Liver (tissue), 9 donors: ENCODE data around the gene HUS1B. TPM values are rescaled to one million over a fixed set of nuclear protein-coding genes. Genes with fewer than 3 reads are reported as not detected.

Source experiments
- DNase-seq: peaks from one replicate; pipeline ENCODE4 v3.0.0-alpha.2; 2017; ENCODE audit warnings: low spot score
- H3K27ac ChIP-seq, 2 donors: one replicate each; pipeline ENCODE4 v1.7.0; 2013; ENCODE audit warnings: inconsistent platforms in 2 of 2, low read length in 2 of 2, control low read depth in 1 of 2, low read depth in 1 of 2, mild to moderate bottlenecking in 1 of 2
- H3K27me3 ChIP-seq, 4 donors: one replicate each; pipeline versions ENCODE4 v1.6.1 to v1.7.0; 2013; ENCODE audit warnings: low read length in 3 of 4, inconsistent platforms in 1 of 4, mild to moderate bottlenecking in 1 of 4, moderate library complexity in 1 of 4; ENCODE audit not compliant: control insufficient read depth in 4 of 4, insufficient read depth in 4 of 4
- H3K36me3 ChIP-seq, 4 donors: one replicate each; pipeline versions ENCODE4 v1.6.1 to v1.7.0; 2013; ENCODE audit warnings: low read length in 3 of 4, mild to moderate bottlenecking in 3 of 4, low read depth in 1 of 4, moderate library complexity in 1 of 4; ENCODE audit not compliant: control insufficient read depth in 4 of 4, insufficient read depth in 3 of 4
- H3K4me1 ChIP-seq, 4 donors: one replicate each; pipeline versions ENCODE4 v1.6.1 to v1.7.0; 2013; ENCODE audit warnings: low read length in 3 of 4, mild to moderate bottlenecking in 3 of 4, moderate library complexity in 1 of 4; ENCODE audit not compliant: control insufficient read depth in 4 of 4, insufficient read depth in 4 of 4
- H3K4me3 ChIP-seq, 3 donors: one replicate each; pipeline versions ENCODE4 v1.6.1 to v1.7.0; 2013; ENCODE audit warnings: low read length in 3 of 3, control low read depth in 1 of 3, low read depth in 1 of 3, mild to moderate bottlenecking in 1 of 3
- H3K9ac ChIP-seq, 2 donors: one replicate each; pipeline ENCODE4 v1.7.0; 2013; ENCODE audit warnings: low read length in 2 of 2, mild to moderate bottlenecking in 2 of 2, moderate library complexity in 2 of 2, control low read depth in 1 of 2, low read depth in 1 of 2
- H3K9me3 ChIP-seq, 4 donors: one replicate each; pipeline versions ENCODE4 v1.6.1 to v1.7.0; 2013; ENCODE audit warnings: low read length in 3 of 4; ENCODE audit not compliant: control insufficient read depth in 4 of 4
- EGR1 ChIP-seq, 2 donors: IDR thresholded peaks; 2 replicates each; pipeline ENCODE4 v1.6.1; 2016 to 2018; ENCODE audit warnings: antibody characterized with exemption in 2 of 2, low read depth in 2 of 2
- FOXA1 ChIP-seq: IDR thresholded peaks from 2 replicates; pipeline ENCODE4 v1.6.1; 2016; ENCODE audit warnings: antibody characterized with exemption
- FOXA2 ChIP-seq: IDR thresholded peaks from 2 replicates; pipeline ENCODE4 v1.6.1; 2016; ENCODE audit warnings: antibody characterized with exemption
- GABPA ChIP-seq, 2 donors: IDR thresholded peaks in 1 of 2; conservative IDR thresholded peaks in 1 of 2; 2 replicates each; pipeline ENCODE4 v1.6.1; 2016; ENCODE audit warnings: antibody characterized with exemption in 2 of 2, mild to moderate bottlenecking in 1 of 2, moderate library complexity in 1 of 2
- HNF4A ChIP-seq, 2 donors: conservative IDR thresholded peaks; 2 replicates each; pipeline ENCODE4 v1.6.1; 2016; ENCODE audit warnings: antibody characterized with exemption in 2 of 2, mild to moderate bottlenecking in 2 of 2
- HNF4G ChIP-seq: IDR thresholded peaks from 2 replicates; pipeline ENCODE4 v1.6.1; 2016; ENCODE audit warnings: antibody characterized with exemption
- JUND ChIP-seq, 2 donors: IDR thresholded peaks; 2 replicates each; pipeline ENCODE4 v1.6.1; 2016; ENCODE audit warnings: antibody characterized with exemption in 2 of 2
- RAD21 ChIP-seq, 2 donors: IDR thresholded peaks; 2 replicates each; pipeline ENCODE4 v1.6.1; 2016; ENCODE audit warnings: antibody characterized with exemption in 2 of 2, mild to moderate bottlenecking in 2 of 2
- RXRA ChIP-seq, 2 donors: IDR thresholded peaks; 2 replicates each; pipeline ENCODE4 v1.6.1; 2017 to 2018; ENCODE audit warnings: antibody characterized with exemption in 2 of 2, mild to moderate bottlenecking in 1 of 2
- SP1 ChIP-seq: IDR thresholded peaks from 2 replicates; pipeline ENCODE4 v1.6.1; 2018; ENCODE audit warnings: antibody characterized with exemption, mild to moderate bottlenecking
- TAF1 ChIP-seq: conservative IDR thresholded peaks from 2 replicates; pipeline ENCODE4 v1.6.1; 2016; ENCODE audit warnings: antibody characterized with exemption, mild to moderate bottlenecking
- YY1 ChIP-seq: IDR thresholded peaks from 2 replicates; pipeline ENCODE4 v1.6.1; 2016; ENCODE audit warnings: antibody characterized with exemption, mild to moderate bottlenecking
- WGBS: extraction: QIAGEN DNeasy Blood & Tissue Kit; methylation state at CpG from one replicate; pipeline ENCODE4 v1.1.7; 2013; 5-methylcytosine and 5-hydroxymethylcytosine counted together
- polyA plus RNA-seq, 2 donors: library from polyadenylated mRNA; stranded (reverse) in 1 of 2; unstranded in 1 of 2; fragments of 200-250 nt in 1 of 2; fragments of >200 nt in 1 of 2; fragmentation: Nextera tagmentation in 1 of 2; extraction: Ambion mirVana in 1 of 2; gene quantifications; one replicate each; pipeline versions ENCODE4 v1.2.1 to v1.2.3, GENCODE V29; 2013 to 2015
- total RNA-seq, 2 donors: library from RNA; depleted of rRNA; stranded (reverse); fragments of >200 nt; gene quantifications; one replicate each; pipeline ENCODE4 v1.2.3, GENCODE V29; 2014
- TF ChIP-seq, protein P1 (sequence below): fragments of 150-350 bp; IDR thresholded peaks from 2 replicates; pipeline ENCODE4 v1.5.1; 2017; ENCODE audit warnings: improper control_type of control experiment, low read depth, low read length; ENCODE audit not compliant: missing input control
- TF ChIP-seq, protein P2 (sequence below): IDR thresholded peaks from 2 replicates; pipeline ENCODE4 v1.6.1; 2016; ENCODE audit warnings: antibody characterized with exemption
- TF ChIP-seq, protein P3 (sequence below): IDR thresholded peaks from 2 replicates; pipeline ENCODE4 v1.6.1; 2016; ENCODE audit warnings: antibody characterized with exemption, mild to moderate bottlenecking
- TF ChIP-seq, protein P4 (sequence below): IDR thresholded peaks from 2 replicates; pipeline ENCODE4 v1.6.1; 2016; ENCODE audit warnings: antibody characterized with exemption
- donor health status: healthy.
- donor health status: healthy.
- donor health status: healthy.
- donor health status: healthy.
- donor health status: healthy.

Gene HUS1B
- total RNA-seq (1 to 10 TPM in 1 of 2 donors, under 1 TPM in 1; 0.51 to 1.3 TPM), polyA plus RNA-seq (under 1 TPM in 1 of 2 donors, not detected in 1; 0.07 TPM)

DNA sequence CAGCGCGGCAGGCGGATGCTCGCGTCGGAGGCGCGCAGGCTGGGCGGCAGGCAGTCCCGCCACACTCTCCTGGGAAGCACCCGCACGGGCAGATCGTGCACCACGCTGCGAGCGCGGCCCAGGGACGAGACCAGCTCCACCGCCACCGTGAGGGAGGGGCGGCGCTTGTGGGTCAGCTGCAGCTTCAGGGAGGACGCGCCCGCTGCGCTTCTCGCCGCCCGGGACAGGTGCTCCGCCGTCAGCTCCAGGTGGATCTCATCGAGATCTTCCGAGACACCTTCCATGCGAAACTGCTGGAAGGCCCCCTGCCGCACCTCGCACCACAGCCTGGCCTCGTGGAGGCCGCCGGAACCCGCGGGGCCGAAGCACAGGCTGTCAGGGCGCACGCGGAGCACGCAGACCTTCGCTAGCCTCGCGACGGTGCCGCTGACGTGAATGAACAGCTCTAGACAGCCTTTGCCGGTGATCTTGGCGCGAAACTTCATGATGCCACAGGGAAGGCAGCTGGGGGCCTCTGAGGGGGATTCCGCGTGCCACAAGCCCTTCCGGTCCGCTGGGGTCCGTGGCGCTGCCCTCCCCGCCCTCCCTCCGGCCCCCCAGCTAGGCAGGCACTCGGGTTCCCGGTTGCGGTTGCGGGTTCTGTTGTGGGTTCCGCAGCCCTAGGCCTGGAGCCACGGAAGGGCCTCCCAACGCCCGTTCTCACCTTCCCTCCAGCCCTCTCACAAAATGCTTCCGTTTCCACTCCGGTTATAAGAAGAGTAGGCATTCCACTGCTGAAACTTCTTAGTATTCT, at the start of gene HUS1B:
TSS of gene HUS1B (minus strand) at position 641 of the 793 bp plus-strand sequence. CDS start at position 485, 156 bp downstream.
- H3K9me3 ChIP-seq, result peaks cover 0 to 3% (median 0%) of the 10 kb centered on the region in 4 donors
- H3K9ac ChIP-seq, result no peak within 1 kb of the TSS
- H3K4me3 ChIP-seq, result no peak within 1 kb of the TSS
- H3K36me3 ChIP-seq, result peaks cover 0 to 6% (median 2%) of the 10 kb centered on the region in 4 donors
- no peaks in the 10 kb centered on the region for H3K4me1 ChIP-seq
- TF ChIP-seq HNF4A (conservative IDR thresholded peaks at IDR 0.05), result no peak
- TF ChIP-seq JUND (IDR thresholded peaks at IDR 0.05), result no peak
- TF ChIP-seq, protein P1, sequence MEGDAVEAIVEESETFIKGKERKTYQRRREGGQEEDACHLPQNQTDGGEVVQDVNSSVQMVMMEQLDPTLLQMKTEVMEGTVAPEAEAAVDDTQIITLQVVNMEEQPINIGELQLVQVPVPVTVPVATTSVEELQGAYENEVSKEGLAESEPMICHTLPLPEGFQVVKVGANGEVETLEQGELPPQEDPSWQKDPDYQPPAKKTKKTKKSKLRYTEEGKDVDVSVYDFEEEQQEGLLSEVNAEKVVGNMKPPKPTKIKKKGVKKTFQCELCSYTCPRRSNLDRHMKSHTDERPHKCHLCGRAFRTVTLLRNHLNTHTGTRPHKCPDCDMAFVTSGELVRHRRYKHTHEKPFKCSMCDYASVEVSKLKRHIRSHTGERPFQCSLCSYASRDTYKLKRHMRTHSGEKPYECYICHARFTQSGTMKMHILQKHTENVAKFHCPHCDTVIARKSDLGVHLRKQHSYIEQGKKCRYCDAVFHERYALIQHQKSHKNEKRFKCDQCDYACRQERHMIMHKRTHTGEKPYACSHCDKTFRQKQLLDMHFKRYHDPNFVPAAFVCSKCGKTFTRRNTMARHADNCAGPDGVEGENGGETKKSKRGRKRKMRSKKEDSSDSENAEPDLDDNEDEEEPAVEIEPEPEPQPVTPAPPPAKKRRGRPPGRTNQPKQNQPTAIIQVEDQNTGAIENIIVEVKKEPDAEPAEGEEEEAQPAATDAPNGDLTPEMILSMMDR, result no peak
- no peak for DNase-seq
- no peaks in the 10 kb centered on the region for H3K27me3 ChIP-seq
- no peak within 1 kb of the TSS for H3K27ac ChIP-seq
- 98% methylated on average over 73 of the region's 73 CpGs for WGBS

DNA sequence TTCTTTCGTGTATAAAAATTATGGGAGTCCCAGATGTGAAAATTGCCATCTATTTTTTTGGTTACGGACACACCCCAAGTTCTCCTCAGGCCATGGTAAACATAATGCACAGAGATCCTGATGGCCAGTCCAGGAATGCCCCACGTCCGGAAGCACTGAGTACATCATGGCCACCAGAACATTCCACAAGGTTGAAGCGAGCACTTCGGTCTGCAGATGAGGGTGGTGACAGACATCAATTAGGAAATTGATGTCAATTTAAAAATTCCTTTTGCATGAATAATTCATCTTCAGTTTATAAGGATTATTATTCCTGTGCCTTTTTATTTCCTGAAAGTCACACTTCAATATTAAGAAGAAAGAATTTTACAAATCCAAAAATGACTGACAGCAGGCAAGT, 49.2 kb upstream of the HUS1B start:
- no peak for TF ChIP-seq YY1
- no peak for TF ChIP-seq HNF4G
- Histone ChIP-seq H3K27ac (no peak overlapping the region), H3K27me3 (peaks cover 0 to 5% (median 0%) of the 10 kb centered on the region in 4 donors), H3K36me3 (no peaks in the 10 kb centered on the region), H3K4me1 (peaks cover 3 to 15% (median 9%) of the 10 kb centered on the region in 4 donors), H3K9me3 (no peaks in the 10 kb centered on the region), H3K4me3 (no peak overlapping the region), H3K9ac (no peak overlapping the region)
- WGBS, result 93% methylated on average over 6 of the region's 6 CpGs
- no peak for DNase-seq

DNA sequence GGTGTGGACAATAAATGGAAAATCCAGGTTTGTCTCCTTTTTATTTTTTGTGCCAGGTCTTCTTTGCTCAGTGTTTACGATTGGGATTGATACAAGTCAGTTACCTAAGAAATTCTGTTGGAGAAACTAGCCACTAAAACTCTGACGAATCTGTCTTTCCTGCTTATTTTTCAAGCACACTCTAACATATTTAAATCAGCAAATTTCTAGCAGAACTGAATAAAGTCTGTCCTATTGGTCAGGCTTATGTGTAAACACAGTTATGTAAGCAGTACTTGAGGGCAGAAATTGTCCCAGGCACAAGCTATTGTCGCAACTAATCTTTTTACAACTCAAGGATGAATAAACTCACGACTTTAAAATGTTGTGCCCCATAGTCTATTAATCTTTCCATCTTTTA, 48.1 kb upstream of the HUS1B start:
- no peak overlapping the region for H3K9ac ChIP-seq
- 20% methylated on average over 4 of the region's 4 CpGs for WGBS
- no peak overlapping the region for H3K4me3 ChIP-seq
- TF ChIP-seq EGR1 (IDR thresholded peaks at IDR 0.05; ENCODE audit: low read depth in 2 of 2) (no peak), FOXA2 (peak; percentile 67), HNF4A (conservative IDR thresholded peaks at IDR 0.05) (peak; percentile 52 to 56), YY1 (no peak), RXRA (IDR thresholded peaks at IDR 0.05) (no peak), FOXA1 (peak; percentile 58), TAF1 (no peak), SP1 (peak; percentile 56), HNF4G (no peak), RAD21 (IDR thresholded peaks at IDR 0.05) (no peak), GABPA (IDR thresholded peaks at IDR 0.05 in 1 of 2, conservative IDR thresholded peaks at IDR 0.05 in 1 of 2) (no peak)
- TF ChIP-seq, protein P2, sequence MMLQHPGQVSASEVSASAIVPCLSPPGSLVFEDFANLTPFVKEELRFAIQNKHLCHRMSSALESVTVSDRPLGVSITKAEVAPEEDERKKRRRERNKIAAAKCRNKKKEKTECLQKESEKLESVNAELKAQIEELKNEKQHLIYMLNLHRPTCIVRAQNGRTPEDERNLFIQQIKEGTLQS, result no peak
- TF ChIP-seq, protein P3, sequence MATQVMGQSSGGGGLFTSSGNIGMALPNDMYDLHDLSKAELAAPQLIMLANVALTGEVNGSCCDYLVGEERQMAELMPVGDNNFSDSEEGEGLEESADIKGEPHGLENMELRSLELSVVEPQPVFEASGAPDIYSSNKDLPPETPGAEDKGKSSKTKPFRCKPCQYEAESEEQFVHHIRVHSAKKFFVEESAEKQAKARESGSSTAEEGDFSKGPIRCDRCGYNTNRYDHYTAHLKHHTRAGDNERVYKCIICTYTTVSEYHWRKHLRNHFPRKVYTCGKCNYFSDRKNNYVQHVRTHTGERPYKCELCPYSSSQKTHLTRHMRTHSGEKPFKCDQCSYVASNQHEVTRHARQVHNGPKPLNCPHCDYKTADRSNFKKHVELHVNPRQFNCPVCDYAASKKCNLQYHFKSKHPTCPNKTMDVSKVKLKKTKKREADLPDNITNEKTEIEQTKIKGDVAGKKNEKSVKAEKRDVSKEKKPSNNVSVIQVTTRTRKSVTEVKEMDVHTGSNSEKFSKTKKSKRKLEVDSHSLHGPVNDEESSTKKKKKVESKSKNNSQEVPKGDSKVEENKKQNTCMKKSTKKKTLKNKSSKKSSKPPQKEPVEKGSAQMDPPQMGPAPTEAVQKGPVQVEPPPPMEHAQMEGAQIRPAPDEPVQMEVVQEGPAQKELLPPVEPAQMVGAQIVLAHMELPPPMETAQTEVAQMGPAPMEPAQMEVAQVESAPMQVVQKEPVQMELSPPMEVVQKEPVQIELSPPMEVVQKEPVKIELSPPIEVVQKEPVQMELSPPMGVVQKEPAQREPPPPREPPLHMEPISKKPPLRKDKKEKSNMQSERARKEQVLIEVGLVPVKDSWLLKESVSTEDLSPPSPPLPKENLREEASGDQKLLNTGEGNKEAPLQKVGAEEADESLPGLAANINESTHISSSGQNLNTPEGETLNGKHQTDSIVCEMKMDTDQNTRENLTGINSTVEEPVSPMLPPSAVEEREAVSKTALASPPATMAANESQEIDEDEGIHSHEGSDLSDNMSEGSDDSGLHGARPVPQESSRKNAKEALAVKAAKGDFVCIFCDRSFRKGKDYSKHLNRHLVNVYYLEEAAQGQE, result no peak
- TF ChIP-seq, protein P1, result no peak
- TF ChIP-seq, protein P4, sequence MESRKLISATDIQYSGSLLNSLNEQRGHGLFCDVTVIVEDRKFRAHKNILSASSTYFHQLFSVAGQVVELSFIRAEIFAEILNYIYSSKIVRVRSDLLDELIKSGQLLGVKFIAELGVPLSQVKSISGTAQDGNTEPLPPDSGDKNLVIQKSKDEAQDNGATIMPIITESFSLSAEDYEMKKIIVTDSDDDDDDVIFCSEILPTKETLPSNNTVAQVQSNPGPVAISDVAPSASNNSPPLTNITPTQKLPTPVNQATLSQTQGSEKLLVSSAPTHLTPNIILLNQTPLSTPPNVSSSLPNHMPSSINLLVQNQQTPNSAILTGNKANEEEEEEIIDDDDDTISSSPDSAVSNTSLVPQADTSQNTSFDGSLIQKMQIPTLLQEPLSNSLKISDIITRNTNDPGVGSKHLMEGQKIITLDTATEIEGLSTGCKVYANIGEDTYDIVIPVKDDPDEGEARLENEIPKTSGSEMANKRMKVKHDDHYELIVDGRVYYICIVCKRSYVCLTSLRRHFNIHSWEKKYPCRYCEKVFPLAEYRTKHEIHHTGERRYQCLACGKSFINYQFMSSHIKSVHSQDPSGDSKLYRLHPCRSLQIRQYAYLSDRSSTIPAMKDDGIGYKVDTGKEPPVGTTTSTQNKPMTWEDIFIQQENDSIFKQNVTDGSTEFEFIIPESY, result no peak

More for the DNA sequence above, 48.1 kb upstream of the HUS1B start:
- Histone ChIP-seq H3K9me3 (no peaks in the 10 kb centered on the region), H3K36me3 (no peaks in the 10 kb centered on the region), H3K27me3 (peaks cover 0 to 2% (median 0%) of the 10 kb centered on the region in 4 donors), H3K4me1 (peaks cover 3 to 11% (median 6%) of the 10 kb centered on the region in 4 donors), H3K27ac (no peak overlapping the region)
- DNase-seq, result no peak
